GM12872 (cell line): ENCODE measurements around the gene DDX31.

Experiments
- TF ChIP-seq, protein P1 (sequence below): IDR thresholded peaks from 3 replicates; pipeline ENCODE4 v1.5.1; 2011; ENCODE audit warnings: low read depth, mild to moderate bottlenecking, low read length, moderate library complexity; ENCODE audit not compliant: insufficient read depth

Gene DDX31

GRCh38 chr9:132683873-132684272 lies 14.1 kb upstream of the DDX31 start:
- TF ChIP-seq, protein P1, sequence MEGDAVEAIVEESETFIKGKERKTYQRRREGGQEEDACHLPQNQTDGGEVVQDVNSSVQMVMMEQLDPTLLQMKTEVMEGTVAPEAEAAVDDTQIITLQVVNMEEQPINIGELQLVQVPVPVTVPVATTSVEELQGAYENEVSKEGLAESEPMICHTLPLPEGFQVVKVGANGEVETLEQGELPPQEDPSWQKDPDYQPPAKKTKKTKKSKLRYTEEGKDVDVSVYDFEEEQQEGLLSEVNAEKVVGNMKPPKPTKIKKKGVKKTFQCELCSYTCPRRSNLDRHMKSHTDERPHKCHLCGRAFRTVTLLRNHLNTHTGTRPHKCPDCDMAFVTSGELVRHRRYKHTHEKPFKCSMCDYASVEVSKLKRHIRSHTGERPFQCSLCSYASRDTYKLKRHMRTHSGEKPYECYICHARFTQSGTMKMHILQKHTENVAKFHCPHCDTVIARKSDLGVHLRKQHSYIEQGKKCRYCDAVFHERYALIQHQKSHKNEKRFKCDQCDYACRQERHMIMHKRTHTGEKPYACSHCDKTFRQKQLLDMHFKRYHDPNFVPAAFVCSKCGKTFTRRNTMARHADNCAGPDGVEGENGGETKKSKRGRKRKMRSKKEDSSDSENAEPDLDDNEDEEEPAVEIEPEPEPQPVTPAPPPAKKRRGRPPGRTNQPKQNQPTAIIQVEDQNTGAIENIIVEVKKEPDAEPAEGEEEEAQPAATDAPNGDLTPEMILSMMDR: no peak

DNA sequence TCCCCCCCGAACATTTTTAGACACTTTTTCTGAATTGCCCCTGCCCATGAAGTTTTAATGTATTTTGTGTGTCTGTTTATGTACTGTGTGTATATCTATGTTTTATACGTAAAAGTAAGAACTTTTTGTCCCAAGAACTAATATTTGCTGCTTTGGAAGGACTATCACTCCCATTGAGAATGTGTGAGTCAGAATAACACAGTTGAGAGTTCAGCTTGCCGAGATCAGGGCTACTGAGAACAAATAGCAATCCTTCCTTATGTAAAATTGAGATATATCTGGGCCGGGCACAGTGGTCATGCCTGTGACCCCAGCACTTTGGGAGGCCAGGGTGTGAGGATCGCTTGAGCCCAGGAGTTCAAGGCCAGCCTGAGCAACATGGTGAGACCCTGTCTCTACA lies 11.8 kb upstream of the DDX31 start:
- TF ChIP-seq, protein P1: no peak

DNA sequence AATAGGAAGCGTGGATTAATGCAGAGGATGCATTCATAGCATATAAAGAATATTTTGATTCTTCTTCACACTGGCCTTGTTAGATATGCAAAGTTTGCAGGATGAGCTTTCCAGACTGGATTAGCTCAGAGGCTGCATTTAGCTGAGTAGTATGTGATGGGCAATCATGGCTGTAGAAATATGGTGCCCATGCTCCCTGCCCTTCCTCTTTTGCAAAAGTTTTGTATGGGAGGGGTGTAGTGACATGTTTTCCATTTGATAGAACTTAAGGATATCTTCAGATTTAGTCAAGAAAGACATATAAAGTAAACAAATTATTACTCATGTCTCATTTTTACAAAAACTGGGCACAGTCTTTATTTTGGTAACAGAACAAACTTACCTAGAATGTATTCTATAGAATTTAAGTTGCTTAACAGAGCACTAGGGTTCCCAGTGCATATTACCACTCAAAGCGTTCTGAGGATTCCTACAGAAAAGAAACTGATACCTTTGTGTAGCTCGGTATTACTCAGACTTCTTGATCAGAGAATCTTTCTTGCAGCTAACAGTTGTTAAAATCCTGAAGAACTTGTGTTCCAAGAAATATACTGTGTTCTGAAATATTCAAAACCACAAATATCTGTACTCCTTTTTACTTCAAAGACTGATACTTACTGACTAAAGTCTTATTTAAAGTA lies 10.3 kb upstream of the DDX31 start:
- TF ChIP-seq, protein P1: no peak

- TF ChIP-seq, protein P1: no peak
Measured at GRCh38 chr9:132677976-132678375, 8.2 kb upstream of the DDX31 start.

- TF ChIP-seq, protein P1: no peak
Measured at GRCh38 chr9:132674485-132674884, 4.7 kb upstream of the DDX31 start.

DNA sequence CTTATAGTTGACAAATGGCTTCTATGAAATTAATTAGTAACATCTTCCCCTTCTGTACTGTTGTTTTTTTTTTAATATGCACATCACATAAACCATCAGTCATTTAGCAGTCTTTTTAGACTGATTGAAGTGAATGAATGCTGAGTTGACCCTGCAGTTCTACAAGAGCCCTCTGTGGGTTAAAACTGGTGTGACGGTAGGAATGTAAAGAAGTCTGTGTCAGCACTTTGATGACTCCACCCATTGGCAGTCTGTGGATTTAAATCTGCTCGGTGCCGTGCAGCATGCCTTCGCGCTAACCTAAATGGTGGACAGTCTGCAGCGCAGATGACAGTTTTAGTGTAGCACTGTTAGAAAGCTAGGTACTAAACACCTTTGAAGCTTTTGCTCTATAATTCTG lies 3.6 kb upstream of the DDX31 start:
- TF ChIP-seq, protein P1: peak; percentile 31; the same call in 1 of the 3 replicates

DNA sequence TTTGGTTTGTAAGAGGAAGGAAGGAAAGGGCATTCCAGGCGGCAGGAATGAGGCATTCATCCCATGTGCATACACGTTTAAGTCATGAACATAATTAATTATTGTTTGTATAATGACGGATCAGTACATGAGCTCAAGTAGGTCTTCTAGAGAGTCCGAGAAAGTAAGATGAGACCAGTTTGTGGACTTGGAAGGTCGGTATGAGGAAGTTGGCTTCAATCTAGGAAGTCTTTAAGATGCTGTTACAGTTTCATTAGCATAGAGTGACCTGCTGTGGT lies 2.6 kb upstream of the DDX31 start:
- TF ChIP-seq, protein P1: no peak
